Activated T-cell treated with anti-CD3 and anti-CD28 coated beads, Interleukin-2, amount 50 U/mL, for 4 hours (primary cell): ENCODE measurements around the gene TMUB1. TPM values are rescaled to one million over a fixed set of nuclear protein-coding genes. Genes with fewer than 3 reads are reported as not detected.

ENCODE experiments used
- ATAC-seq, 2 donors: fragments of 200-7000 bp; cut with Tn5 transposase; one replicate each; pipeline ENCODE4 v1.10.0; 2021
- DNase-seq: peaks from one replicate; pipeline ENCODE4 v3.0.0-alpha.2; 2020
- H3K27me3 Mint-ChIP-seq: one replicate; pipeline ENCODE4 v1.8.0; 2021; ENCODE audit warnings: low read depth, mixed read lengths
- H3K36me3 Mint-ChIP-seq: one replicate; pipeline ENCODE4 v1.8.0; 2022; ENCODE audit warnings: mixed read lengths; ENCODE audit not compliant: insufficient read depth
- H3K4me1 Mint-ChIP-seq: one replicate; pipeline ENCODE4 v1.8.0; 2021; ENCODE audit warnings: low read depth, mixed read lengths
- H3K4me3 Mint-ChIP-seq: one replicate; pipeline ENCODE4 v1.8.0; 2021; ENCODE audit warnings: mild to moderate bottlenecking, moderate library complexity, mixed read lengths
- H3K9me3 Mint-ChIP-seq: one replicate; pipeline ENCODE4 v1.8.0; 2021; ENCODE audit warnings: mixed read lengths
- total RNA-seq, 3 donors: library from RNA; stranded (reverse); gene quantifications; one replicate each; pipeline ENCODE4 v1.2.1, GENCODE V29; 2021

TMUB1 gene
- total RNA-seq, 3 donors from 2014 or later = 70.3 to 85.3 (median 71.8) TPM

DNA sequence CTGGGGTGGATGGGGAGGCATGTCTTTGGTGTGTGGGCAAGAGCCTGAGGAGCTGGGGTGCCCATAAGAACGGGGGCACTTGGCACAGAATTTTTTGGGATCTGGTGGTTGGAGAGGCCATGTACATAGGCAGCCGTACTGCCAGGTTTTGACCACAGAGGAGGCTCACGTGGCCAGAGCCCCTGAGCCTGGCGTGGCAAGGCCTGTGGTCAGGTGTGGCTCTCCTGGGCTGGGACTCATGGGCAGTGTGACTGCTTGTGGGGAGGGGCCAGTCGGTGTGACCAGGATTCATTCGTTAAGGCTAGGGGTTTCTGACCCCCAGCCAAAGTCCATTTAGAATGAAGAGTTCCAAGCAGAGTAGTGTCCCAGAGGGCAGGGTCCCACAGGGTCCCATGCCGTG lies 41.2 kb upstream of the TMUB1 start:
- Mint-ChIP-seq H3K9me3 (no peaks in the 10 kb centered on the region), H3K4me3 (no peak overlapping the region), H3K36me3 (peaks cover 8% of the 10 kb centered on the region), H3K27me3 (no peaks in the 10 kb centered on the region), H3K4me1 (peaks cover 5% of the 10 kb centered on the region)
- ATAC-seq (no peak), DNase-seq (no peak)

DNA sequence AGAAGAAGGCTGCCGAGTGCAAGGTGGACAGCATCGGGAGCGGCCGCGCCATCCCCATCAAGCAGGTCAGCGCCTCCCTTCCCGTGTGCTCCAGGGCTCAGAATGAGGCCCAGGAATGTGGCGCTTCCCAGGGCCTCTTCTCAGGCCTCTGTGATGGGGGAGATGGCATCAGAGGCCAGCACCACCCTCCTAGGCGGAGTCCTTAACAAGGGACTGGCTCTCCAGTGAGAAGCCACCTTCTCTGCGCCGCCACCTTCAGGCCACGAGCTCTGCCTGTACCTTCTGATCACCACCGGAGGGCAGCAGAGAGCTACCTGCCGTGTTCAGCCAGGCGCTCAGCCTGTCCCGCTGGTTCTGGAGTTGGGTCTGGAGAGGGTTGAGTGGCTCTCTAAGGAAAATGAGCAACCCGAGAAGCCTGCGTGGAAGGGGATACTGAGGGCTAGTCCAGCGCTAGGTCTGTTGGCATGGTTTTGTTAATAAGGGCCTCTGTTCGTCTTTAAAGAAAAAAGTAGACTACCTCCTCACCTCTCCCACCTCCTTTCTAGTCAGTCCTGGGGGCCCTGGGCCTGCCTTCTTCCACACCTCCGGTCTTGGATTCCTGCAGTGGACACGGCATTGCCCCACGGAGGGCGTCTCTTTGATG lies 40.6 kb upstream of the TMUB1 start:
- Mint-ChIP-seq H3K4me1 (peaks cover 5% of the 10 kb centered on the region), H3K36me3 (peaks cover 11% of the 10 kb centered on the region), H3K4me3 (no peak overlapping the region), H3K9me3 (no peaks in the 10 kb centered on the region), H3K27me3 (no peaks in the 10 kb centered on the region)
- ATAC-seq (peak; percentile 97 to 98), DNase-seq (peak; percentile 81)

- DNase-seq = no peak
- Mint-ChIP-seq H3K9me3 (no peaks in the 10 kb centered on the region), H3K4me3 (no peak overlapping the region), H3K27me3 (no peaks in the 10 kb centered on the region), H3K36me3 (peaks cover 15% of the 10 kb centered on the region), H3K4me1 (peaks cover 9% of the 10 kb centered on the region)
- ATAC-seq = no peak
These were observed 40.0 kb upstream of the TMUB1 start for GRCh38 chr7:151123158-151123821.

- Mint-ChIP-seq H3K9me3 (no peaks in the 10 kb centered on the region), H3K27me3 (no peaks in the 10 kb centered on the region), H3K4me1 (peaks cover 11% of the 10 kb centered on the region), H3K36me3 (peaks cover 15% of the 10 kb centered on the region), H3K4me3 (no peak overlapping the region)
- no peak for DNase-seq
- ATAC-seq = no peak
These were observed 39.5 kb upstream of the TMUB1 start for GRCh38 chr7:151122796-151123157.

DNA sequence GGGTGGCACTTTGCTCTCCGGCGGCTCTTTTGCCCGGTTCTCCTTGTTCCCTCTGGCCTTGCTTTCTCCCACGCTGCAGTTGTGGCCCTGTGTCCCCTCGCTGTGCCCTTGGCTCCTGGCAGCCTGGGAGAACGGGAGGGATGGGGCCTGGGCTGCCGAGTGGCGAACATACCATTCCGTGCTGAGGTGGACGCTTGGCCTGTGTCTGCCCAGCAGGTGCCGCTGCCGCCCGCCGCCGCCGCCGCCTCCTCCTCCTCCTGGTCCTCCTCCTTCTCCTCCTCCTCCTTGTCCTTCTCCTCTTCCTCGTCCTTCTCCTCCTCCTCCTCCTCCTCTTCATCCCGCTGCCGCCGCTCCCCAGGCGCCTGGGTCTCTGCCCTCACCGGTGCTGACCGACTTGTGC lies 39.0 kb upstream of the TMUB1 start:
- DNase-seq = no peak
- H3K36me3 Mint-ChIP-seq = peaks cover 15% of the 10 kb centered on the region
- H3K4me3 Mint-ChIP-seq = no peak overlapping the region
- H3K9me3 Mint-ChIP-seq = no peaks in the 10 kb centered on the region
- H3K27me3 Mint-ChIP-seq = no peaks in the 10 kb centered on the region
- ATAC-seq = no peak
- peaks cover 14% of the 10 kb centered on the region for H3K4me1 Mint-ChIP-seq

GRCh38 chr7:151121380-151122170 lies 38.3 kb upstream of the TMUB1 start:
- no peak for ATAC-seq
- no peak for DNase-seq
- no peaks in the 10 kb centered on the region for H3K27me3 Mint-ChIP-seq
- H3K4me1 Mint-ChIP-seq = peaks cover 16% of the 10 kb centered on the region
- no peaks in the 10 kb centered on the region for H3K9me3 Mint-ChIP-seq
- H3K4me3 Mint-ChIP-seq = no peak overlapping the region
- H3K36me3 Mint-ChIP-seq = peaks cover 15% of the 10 kb centered on the region

- no peak for DNase-seq
- no peak for ATAC-seq
- Mint-ChIP-seq H3K27me3 (peaks cover 2% of the 10 kb centered on the region), H3K36me3 (peaks cover 15% of the 10 kb centered on the region), H3K9me3 (no peaks in the 10 kb centered on the region), H3K4me3 (no peak overlapping the region), H3K4me1 (peaks cover 17% of the 10 kb centered on the region)
These were observed 37.6 kb upstream of the TMUB1 start for GRCh38 chr7:151120896-151121295.

DNA sequence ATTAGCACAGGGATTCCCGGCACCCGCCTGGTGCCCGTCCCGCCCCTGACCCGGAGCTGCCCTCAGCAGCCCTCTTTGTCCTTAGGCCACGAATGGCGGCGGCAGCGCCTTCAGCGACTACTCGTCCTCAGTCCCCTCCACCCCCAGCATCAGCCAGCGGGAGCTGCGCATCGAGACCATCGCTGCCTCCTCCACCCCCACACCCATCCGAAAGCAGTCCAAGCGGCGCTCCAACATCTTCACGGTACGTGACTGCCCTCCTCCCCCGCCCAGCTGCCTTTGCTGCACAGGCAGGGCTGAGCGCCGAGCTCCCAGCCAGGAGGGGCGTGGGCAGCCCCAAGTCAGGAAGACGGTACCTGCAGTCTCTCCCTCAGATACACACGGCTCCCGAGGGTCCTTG lies 36.6 kb upstream of the TMUB1 start:
- peaks cover 3% of the 10 kb centered on the region for H3K27me3 Mint-ChIP-seq
- DNase-seq = no peak
- H3K4me1 Mint-ChIP-seq = peaks cover 20% of the 10 kb centered on the region
- no peak for ATAC-seq
- H3K4me3 Mint-ChIP-seq = no peak overlapping the region
- no peaks in the 10 kb centered on the region for H3K9me3 Mint-ChIP-seq
- H3K36me3 Mint-ChIP-seq = peaks cover 15% of the 10 kb centered on the region

DNA sequence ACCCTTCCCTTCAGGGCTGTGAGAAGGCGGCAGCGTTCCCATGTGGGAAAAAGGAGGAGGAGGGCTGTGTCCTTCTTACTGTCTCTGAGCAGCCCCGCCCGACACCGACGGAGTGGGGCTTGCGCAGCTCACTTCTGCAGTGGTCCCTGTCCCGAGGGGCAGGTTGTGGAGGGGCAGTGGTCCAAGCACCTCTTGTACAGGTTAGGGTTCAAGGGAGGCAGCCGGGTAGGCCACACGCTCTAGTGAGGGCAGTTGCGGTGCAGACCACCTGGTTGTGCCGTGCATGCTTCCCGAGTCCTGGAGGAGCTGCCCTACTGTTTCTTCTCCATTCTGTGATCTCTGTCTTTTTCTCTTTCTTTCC lies 35.7 kb upstream of the TMUB1 start:
- peaks cover 4% of the 10 kb centered on the region for H3K27me3 Mint-ChIP-seq
- peaks cover 17% of the 10 kb centered on the region for H3K4me1 Mint-ChIP-seq
- no peak overlapping the region for H3K4me3 Mint-ChIP-seq
- no peak for DNase-seq
- H3K9me3 Mint-ChIP-seq = no peaks in the 10 kb centered on the region
- H3K36me3 Mint-ChIP-seq = peaks cover 15% of the 10 kb centered on the region
- ATAC-seq = no peak

DNA sequence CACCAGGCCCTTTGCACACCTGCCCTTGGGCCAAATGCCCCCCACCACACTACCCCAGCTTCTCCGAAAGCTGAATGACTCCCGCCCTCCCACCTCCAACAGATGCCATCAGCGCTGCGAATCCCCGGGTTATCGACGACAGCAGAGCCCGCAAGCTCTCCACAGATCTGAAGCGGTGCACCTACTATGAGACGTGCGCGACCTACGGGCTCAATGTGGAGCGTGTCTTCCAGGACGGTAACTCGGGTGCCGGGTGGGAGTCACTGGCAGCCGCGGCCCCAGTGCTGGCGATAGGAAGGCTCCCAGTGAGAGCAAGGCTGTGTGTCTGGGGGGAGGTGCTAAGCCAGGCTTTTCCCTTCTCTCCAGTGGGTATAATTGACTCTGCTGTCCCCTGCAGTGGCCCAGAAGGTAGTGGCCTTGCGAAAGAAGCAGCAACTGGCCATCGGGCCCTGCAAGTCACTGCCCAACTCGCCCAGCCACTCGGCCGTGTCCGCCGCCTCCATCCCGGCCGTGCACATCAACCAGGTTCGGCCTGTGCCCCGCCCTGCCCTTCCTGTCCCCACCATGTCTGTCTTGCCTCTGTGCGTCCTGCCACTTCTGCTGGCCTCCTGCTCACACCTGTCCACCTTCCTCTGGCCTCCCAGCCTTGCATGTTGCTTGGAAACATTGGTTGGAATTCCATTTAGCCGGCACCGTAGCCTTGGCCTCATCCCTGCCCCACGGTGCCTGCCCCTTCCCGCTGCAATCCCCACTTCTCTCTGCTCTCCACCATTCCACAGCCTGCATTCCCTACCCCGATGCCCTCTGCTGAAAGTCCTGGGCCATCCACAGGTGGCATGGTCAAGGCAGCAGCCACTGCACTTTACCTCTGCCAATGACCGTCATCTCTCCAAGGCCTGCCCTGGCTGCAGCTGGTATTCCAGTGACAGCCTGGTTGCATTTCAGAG lies 35.1 kb upstream of the TMUB1 start:
- H3K9me3 Mint-ChIP-seq = no peaks in the 10 kb centered on the region
- no peak overlapping the region for H3K4me3 Mint-ChIP-seq
- H3K36me3 Mint-ChIP-seq = peaks cover 15% of the 10 kb centered on the region
- ATAC-seq (no peak), DNase-seq (no peak)
- peaks cover 16% of the 10 kb centered on the region for H3K4me1 Mint-ChIP-seq
- H3K27me3 Mint-ChIP-seq = peaks cover 7% of the 10 kb centered on the region

GRCh38 chr7:151117565-151117964 lies 34.3 kb upstream of the TMUB1 start:
- ATAC-seq = peak in 1 of 2 donors; percentile 23
- H3K36me3 Mint-ChIP-seq = peaks cover 15% of the 10 kb centered on the region

DNA sequence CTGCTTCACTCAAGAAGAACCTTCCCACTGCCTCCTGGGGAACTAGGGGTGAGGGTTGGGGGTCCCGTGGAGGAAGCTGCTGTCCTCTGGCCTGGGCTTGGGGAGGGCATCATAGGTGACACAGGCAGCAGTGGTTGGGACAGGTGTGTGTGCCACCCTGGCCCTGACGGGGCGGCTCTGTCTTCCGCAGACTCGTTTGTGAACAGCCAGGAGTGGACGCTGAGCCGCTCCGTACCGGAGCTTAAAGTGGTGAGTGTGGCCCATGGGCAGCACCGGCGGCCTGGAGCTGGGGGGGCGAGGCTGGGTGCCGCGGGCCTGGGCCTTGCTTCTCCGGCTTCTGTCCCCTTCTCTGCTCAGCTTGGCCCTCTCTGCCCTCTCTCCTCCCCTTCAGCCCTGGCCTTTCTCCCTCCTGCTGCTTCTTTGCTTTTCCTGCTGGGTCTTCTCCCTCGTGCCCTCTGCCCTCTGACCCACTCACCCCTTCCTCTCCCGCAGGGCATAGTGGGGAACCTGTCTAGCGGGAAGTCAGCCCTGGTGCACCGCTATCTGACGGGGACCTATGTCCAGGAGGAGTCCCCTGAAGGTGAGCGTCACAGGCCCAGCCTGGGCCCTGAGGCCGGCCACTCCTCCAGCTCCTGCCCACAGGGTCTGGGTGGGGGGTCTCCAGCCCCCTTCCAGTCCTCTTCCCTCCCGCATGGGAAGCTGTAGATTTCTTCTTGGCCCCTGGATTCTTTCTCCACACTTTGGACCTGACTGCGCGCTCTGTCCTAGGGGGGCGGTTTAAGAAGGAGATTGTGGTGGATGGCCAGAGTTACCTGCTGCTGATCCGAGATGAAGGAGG lies 33.5 kb upstream of the TMUB1 start:
- Mint-ChIP-seq H3K9me3 (no peaks in the 10 kb centered on the region), H3K4me3 (peak overlapping the region; percentile 43), H3K27me3 (peaks cover 12% of the 10 kb centered on the region), H3K36me3 (peaks cover 15% of the 10 kb centered on the region), H3K4me1 (peaks cover 16% of the 10 kb centered on the region)
- no peak for DNase-seq
- ATAC-seq = no peak

More at GRCh38 chr7:151117565-151117964, 34.3 kb upstream of the TMUB1 start:
- Mint-ChIP-seq H3K4me1 (peaks cover 16% of the 10 kb centered on the region), H3K9me3 (no peaks in the 10 kb centered on the region), H3K4me3 (peak overlapping the region; percentile 35), H3K27me3 (peaks cover 12% of the 10 kb centered on the region)
- DNase-seq = peak; percentile 35

DNA sequence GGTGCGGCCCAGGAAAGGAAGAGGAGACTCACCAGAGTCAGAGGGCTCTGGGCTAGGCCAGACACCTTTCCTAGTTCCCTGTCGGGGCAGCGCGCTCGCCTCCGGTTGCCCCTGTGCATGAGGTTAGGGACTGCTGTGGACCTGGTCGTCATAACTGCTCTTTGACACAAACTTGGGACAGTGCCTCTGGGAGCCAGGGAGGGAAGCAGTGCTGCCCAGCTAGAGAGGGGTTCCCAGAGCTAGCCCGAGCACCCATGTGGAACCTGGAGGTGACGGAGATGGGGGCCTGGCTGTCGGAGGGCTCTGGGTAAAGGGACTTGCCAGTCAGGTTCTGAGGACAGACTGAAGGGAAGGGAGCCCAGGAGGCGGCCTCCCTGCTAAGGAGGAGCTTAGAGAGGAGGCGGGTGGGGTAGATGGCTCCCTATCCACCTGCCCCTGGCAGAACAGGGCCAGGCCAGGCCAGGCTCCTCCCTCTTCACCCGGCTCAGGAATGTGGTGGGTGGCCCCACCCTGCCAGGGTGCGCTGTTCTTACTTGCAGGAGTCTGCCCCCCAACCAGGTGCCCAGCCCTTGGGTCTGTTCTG lies 32.6 kb upstream of the TMUB1 start:
- no peak for DNase-seq
- Mint-ChIP-seq H3K36me3 (peaks cover 13% of the 10 kb centered on the region), H3K4me1 (peaks cover 15% of the 10 kb centered on the region), H3K9me3 (no peaks in the 10 kb centered on the region), H3K27me3 (peaks cover 12% of the 10 kb centered on the region), H3K4me3 (peak overlapping the region; percentile 69)
- no peak for ATAC-seq
